ENCODE results near the gene RBM4. TPM values are rescaled to one million over a fixed set of nuclear protein-coding genes. Genes with fewer than 3 reads are reported as not detected.

RBM4 gene
- 10 to 100 TPM; 51.7 to 93.3 (median 68.6) TPM for total RNA-seq

- TF ChIP-seq CTCF (IDR thresholded peaks at IDR 0.05; ENCODE audit: low read depth) = no peak
Measured at GRCh38 chr11:66638177-66639065, at the start of gene RBM4. RBM4 (plus strand) TSS chr11:66638703; CDS start chr11:66639712, 1,009 bp downstream.

- no peak for TF ChIP-seq CTCF (IDR thresholded peaks at IDR 0.05; ENCODE audit: low read depth)
Measured at GRCh38 chr11:66589996-66590675, 48.4 kb upstream of the RBM4 start.

GRCh38 chr11:66591175-66591574 is 47.3 kb upstream of the RBM4 start:
- TF ChIP-seq CTCF (IDR thresholded peaks at IDR 0.05; ENCODE audit: low read depth) = no peak

GRCh38 chr11:66592457-66593302 is 45.8 kb upstream of the RBM4 start, which contains the start of the genes CCDC87 and CCS:
CCDC87 (minus strand) TSS chr11:66593063; CDS start chr11:66593015, 48 bp downstream.
CCS (plus strand) TSS chr11:66593185; CDS start chr11:66593262, 77 bp downstream.
- no peak for TF ChIP-seq CTCF (IDR thresholded peaks at IDR 0.05; ENCODE audit: low read depth)

GRCh38 chr11:66593303-66593635 is 45.2 kb upstream of the RBM4 start:
- no peak for TF ChIP-seq CTCF (IDR thresholded peaks at IDR 0.05; ENCODE audit: low read depth)

- no peak for TF ChIP-seq CTCF (IDR thresholded peaks at IDR 0.05; ENCODE audit: low read depth)
Measured at GRCh38 chr11:66593650-66594049, 44.9 kb upstream of the RBM4 start.
